Measurements from ENCODE around the gene SPINK8.
"Not testable (repeated sequence)": the region's sequence is repeated elsewhere in the genome, so short reads cannot be mapped to it uniquely, and the experiment has no call there.

Gene SPINK8

DNA sequence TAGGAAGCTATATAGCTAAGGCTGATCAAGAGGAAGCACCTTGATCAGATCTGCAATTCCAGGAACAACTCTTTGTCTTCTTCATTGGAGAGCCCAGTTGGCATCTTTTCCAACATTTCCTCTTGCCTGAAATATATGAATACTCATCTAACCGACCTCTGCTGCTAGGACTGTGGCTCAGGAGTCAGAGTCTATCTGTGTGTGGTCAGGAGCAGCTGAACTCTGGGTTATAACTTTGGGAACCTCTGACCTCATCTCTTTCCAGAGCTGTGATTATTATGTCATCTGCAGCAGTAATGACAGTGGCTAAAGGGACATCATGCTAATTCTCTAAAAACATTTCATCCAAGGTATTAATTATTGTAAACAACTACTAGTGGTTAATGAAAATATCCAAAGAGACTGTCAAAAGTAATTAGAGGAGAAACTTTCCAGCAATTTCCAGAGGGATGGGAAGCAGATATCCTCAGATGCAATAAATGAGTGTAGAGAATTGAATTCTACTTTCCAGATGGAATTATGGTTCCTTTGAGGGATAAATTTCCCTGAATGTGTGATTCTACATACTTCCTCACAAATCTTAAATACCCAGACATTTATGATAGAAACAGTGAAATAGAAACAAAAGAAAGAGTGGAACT, 11.5 kb upstream of the SPINK8 start:
- H3K4me3 ChIP-seq (ENCODE audit: low read length): no peak overlapping the region
- TF ChIP-seq, protein P1, sequence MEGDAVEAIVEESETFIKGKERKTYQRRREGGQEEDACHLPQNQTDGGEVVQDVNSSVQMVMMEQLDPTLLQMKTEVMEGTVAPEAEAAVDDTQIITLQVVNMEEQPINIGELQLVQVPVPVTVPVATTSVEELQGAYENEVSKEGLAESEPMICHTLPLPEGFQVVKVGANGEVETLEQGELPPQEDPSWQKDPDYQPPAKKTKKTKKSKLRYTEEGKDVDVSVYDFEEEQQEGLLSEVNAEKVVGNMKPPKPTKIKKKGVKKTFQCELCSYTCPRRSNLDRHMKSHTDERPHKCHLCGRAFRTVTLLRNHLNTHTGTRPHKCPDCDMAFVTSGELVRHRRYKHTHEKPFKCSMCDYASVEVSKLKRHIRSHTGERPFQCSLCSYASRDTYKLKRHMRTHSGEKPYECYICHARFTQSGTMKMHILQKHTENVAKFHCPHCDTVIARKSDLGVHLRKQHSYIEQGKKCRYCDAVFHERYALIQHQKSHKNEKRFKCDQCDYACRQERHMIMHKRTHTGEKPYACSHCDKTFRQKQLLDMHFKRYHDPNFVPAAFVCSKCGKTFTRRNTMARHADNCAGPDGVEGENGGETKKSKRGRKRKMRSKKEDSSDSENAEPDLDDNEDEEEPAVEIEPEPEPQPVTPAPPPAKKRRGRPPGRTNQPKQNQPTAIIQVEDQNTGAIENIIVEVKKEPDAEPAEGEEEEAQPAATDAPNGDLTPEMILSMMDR (conservative IDR thresholded peaks at IDR 0.05; ENCODE audit: low read length): no peak
- no peak for DNase-seq (ENCODE audit: low read depth)

DNA sequence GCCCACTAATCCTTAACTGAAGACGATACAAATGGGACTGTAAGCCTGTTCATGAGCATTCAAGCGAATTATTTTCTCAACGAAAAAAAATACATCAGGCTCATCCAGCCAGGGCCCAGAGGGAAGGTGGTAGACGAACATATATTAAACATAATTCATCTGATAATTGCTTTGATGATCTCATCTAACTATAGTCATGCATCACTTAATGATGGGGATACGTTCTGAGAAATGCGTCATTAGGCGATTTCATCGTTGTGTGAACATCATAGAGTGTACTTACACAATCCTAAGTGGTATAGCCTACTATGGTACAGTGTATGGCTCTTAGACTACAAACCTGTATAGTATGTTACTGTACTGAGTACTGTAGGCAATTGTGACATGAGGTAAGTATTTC, 10.0 kb upstream of the SPINK8 start:
- DNase-seq (ENCODE audit: low read depth): no peak
- TF ChIP-seq, protein P1 (conservative IDR thresholded peaks at IDR 0.05; ENCODE audit: low read length): no peak
- no peak overlapping the region for H3K4me3 ChIP-seq (ENCODE audit: low read length)

DNA sequence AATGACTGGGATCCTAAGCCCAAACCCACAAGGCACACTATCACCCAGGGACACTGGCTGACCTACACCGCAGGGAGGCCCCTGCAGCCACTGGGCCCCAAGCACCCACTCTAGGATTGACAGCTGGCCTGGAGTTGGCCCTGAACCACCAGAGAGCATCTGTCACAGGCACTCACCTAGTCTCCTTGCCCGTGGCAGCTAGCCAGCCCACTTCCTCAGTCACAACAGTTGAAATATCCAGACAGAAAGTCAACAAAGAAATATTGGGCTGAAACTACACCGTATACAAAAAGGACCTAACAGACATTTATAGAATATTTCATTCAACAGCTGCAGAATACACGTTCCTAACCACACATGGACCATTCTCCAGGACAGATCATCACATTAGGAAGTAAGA, 5.2 kb upstream of the SPINK8 start:
- H3K4me3 ChIP-seq (ENCODE audit: low read length): no peak overlapping the region
- TF ChIP-seq, protein P1 (conservative IDR thresholded peaks at IDR 0.05; ENCODE audit: low read length): no peak
- no peak for DNase-seq (ENCODE audit: low read depth)

DNA sequence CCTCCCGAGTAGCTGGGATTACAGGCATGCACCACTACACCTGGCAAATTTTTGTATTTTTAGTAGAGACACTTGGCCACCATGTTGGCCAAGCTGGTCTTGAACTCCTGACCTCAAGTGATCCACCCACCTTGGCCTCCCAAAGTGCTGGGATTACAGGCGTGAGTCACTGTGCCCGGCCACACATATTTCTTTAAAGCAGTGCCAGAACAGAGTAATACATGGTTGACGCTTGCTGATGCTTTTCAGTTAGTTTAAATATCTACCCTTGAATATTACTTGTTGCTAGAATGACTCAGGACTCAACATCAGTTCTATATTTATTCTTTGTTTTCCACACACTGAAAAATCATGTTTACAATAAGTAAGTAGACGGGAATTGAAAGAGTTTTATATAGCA, 4.1 kb upstream of the SPINK8 start:
- DNase-seq (ENCODE audit: low read depth); H3K4me3 ChIP-seq (ENCODE audit: low read length): not testable (repeated sequence)

DNA sequence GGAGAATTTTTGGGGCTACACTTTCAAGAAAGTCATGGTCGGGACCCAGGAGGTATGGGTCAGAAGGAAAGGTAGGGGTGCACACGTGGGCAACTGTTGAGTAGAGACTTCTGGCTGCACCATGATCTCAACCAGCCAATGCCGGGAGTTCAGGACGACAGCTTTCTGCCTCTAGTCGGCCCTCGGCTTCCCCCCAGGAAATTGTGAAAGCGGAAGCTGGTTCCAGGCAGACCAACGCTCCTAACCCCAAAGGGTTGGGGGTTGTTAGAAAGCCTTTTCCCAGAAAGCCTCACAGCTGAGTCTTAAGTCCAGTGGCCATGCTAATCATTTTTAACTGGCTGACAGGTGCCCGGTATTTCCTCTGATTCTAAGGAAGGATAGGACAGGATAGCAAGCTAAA, 1.8 kb upstream of the SPINK8 start:
- DNase-seq (ENCODE audit: low read depth); H3K4me3 ChIP-seq (ENCODE audit: low read length): not testable (repeated sequence)

DNA sequence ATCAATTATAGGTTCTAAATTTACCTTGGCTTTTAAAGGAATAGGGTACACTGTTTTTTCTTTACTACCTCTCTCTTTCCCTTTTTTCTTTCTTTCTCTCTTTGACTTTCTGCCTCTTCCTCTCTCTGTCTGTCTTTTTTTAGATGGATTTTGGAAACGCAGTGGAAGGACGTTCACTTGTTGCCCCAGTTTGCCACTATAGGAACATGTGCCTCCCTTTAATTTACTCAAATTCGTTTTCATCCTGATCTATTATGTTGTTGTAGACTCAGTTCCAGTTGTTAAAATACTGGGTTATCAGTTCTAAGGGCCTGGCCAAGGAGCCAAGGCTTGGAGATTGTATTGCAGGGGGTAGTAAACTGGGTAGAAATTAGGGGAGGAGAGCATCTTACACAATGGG, 1.1 kb upstream of the SPINK8 start:
- no peak overlapping the region for H3K4me3 ChIP-seq (ENCODE audit: low read length)
- DNase-seq (ENCODE audit: low read depth): no peak
- TF ChIP-seq, protein P1 (conservative IDR thresholded peaks at IDR 0.05; ENCODE audit: low read length): no peak

DNA sequence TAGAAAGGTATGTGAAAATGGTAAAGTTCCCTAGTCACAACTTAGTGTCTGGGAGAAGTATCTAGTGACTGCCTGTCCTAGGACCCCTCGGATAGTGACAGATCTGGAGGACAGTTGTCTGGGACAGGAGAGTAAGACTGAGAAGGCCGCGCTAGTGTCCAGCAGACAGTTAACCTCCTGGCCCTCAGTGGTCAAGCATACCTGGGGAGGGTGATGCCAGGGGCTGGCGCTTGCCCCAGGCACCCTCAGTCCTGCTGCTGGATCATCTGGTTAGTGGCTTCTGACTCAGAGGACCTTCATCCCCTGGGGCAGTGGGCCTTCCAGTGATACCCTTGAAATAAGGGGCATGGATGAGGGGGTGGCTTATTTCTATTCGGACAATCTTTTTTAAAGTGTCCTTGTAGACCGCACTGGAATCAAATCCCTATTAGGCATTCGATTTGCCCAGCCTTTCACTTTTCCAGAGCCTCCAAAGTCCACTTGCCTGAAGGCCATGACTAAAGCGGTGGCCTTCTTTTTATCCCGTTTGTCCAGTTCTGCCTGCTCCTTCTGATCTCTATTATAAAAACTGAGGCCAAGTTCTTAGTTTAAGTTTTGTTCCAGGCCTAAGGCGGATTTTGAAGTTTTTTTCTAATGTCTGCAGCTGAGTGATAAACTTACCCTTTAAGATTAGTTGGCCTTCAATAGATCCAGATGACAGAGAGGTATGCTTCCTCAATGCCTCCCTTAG, 1.6 kb downstream of the SPINK8 start:
- H3K4me3 ChIP-seq (ENCODE audit: low read length); DNase-seq (ENCODE audit: low read depth): not testable (repeated sequence)

DNA sequence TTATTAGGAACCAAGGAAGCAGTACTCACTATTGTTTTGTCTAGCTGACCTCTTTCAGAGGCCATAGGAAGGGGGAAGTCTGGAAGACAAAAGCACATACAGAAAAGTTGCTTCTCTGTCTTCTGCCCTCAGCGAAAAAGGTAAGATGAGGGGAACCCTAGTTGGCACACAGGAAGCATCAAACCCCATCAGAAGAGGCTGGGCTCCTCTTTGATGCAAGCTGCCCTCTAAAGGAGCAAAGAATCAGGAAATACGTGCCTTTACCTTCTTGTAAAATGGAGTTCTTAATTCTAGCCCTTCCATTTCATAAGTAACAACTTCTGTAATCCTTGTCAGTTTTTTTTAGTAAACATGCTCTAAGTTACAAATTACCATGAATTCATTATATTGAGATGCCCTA, 12.5 kb downstream of the SPINK8 start:
- no peak for DNase-seq (ENCODE audit: low read depth)
- TF ChIP-seq, protein P1 (conservative IDR thresholded peaks at IDR 0.05; ENCODE audit: low read length): no peak
- no peak overlapping the region for H3K4me3 ChIP-seq (ENCODE audit: low read length)

Measured in AG10803 (cell line).